HCEC 1CT (cell line): ENCODE data around the gene HSPA1A.
"Not testable (repeated sequence)": the region's sequence is repeated elsewhere in the genome, so short reads cannot be mapped to it uniquely, and the experiment has no call there.

Experiments used
- DNase-seq: peaks from one replicate; pipeline ENCODE4 v3.0.0-alpha.2; 2017

Gene HSPA1A

GRCh38 chr6:31836474-31837368 is 21.4 kb downstream of the HSPA1A start:
- peak; percentile 57 for DNase-seq

DNA sequence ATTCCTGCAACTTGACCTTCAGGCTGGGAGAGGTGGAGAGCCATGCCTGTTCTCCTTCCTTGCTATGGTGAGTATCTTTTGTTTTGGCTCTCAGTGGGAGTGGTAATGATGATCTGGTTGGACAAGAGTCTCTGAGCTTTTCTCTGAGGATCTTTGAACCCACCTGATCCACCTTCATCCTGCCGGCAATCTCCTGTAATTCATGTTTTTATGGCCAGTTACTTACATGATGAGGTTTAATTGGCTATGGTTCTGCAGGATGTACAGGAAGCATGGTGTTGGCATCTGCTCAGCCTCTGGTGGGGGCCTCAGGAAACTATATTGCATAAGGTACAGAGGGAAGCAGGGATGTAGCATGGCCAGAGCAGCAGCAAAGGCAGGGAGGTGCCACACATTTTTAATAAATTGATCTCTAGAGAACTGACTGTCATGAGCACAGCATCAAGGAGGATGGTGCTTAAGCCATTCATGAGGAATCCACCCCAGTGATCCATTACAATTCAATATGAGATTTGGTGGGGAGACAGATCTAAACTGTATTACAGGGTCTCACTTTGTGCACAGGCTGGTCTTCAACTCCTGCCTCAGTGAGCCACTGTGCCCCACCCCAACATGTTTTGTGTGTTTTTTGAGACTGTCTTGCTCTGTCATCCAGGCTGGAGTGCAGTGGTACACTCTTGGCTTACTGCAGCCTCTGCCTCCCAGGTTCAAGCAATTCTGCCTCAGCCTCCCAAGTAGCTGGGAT is 22.2 kb downstream of the HSPA1A start:
- DNase-seq: no peak

DNA sequence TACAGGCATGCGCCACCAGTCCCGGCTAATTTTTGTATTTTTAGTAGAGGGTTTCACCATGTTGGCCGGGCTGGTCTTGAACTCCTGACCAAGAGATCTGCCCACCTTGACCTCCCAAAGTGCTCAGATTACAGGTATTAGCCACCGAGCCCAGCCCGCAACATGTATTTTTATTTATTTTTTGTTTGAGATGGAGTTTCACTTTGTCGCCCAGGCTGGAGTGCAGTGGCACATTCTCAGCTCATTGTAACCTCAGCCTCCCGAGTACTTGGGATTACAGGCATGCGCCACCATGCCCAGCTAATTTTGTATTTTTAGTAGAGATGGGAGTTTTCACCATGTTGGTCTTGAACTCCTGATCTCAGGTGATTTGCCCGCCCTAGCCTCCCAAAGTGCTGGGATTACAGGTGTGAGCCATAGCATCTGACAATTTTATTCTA is 22.8 kb downstream of the HSPA1A start:
- not testable (repeated sequence) for DNase-seq

DNA sequence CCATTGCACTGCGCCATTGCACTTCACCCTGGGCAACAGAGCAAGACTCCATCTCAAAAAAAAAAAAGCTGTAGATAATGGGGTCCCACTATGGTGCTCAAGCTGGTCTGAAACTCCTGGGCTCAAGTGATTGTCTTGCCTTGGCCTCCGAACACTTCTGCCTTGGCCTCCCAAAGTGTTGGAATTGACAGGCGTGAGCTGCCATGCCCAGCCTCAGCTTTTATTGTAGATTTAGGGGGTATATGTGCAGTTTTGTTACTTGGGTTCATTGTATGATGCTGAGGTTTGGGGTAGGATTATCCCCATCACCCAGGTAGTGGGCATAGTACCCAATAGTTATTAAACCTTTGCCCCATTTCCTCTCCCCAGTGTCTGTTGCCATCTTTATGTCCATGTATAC is 23.6 kb downstream of the HSPA1A start:
- DNase-seq: no peak

- not testable (repeated sequence) for DNase-seq
Observed at GRCh38 chr6:31839779-31840126, 24.4 kb downstream of the HSPA1A start.

GRCh38 chr6:31842053-31842452 is 26.7 kb downstream of the HSPA1A start:
- no peak for DNase-seq

DNA sequence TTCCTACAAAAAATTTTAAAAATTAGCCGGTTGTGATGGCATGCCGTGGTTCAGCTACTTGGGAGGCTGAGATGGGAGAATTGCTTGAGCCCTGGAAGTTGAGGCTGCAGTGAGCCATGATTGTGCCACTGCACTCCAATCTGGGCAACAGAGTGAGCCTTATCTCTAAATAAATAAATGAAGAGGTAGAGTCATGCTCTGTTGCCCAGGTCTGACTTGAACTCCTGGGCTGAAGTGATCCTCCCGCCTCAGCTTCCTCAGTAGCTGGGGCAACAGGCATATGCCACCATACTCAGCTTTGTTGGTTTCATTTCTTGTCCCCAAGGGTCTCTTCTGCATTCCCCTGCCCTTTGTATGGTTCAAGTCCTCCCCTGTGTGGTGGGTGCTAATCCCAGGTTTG is 29.2 kb downstream of the HSPA1A start:
- no peak for DNase-seq

DNA sequence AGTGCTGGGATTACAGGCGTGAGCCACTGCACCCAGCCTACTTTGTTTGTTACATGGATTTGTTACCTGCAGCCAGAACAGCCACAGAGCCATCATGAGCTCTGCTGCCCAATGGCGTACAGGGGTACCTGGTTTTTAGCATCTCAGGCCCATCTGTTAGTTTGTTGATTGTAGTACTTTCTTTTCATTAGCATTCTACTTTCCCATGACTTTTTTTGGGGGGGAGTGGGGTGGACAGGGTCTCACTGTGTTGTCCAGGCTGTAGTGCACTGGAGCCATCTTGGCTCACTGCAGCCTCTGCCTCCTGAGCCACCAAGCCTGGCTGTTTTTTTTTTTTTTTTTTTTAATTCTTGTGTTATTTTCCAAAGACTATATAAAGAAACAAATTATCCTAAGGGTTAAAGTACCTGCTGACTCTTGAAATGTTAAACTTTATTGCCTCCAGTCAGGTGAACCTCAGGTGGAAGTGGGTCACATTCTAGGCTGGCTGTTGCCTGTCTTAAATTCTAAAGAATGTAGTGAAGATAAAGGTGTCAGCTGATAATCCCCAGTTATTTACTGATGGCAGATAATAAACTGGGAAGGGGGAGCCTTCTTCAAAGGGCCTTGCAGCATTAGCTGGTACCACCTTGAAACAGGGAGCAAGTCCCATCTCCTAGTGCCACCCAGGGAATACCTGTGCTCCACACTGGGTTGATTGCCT is 32.1 kb downstream of the HSPA1A start:
- DNase-seq: no peak

DNA sequence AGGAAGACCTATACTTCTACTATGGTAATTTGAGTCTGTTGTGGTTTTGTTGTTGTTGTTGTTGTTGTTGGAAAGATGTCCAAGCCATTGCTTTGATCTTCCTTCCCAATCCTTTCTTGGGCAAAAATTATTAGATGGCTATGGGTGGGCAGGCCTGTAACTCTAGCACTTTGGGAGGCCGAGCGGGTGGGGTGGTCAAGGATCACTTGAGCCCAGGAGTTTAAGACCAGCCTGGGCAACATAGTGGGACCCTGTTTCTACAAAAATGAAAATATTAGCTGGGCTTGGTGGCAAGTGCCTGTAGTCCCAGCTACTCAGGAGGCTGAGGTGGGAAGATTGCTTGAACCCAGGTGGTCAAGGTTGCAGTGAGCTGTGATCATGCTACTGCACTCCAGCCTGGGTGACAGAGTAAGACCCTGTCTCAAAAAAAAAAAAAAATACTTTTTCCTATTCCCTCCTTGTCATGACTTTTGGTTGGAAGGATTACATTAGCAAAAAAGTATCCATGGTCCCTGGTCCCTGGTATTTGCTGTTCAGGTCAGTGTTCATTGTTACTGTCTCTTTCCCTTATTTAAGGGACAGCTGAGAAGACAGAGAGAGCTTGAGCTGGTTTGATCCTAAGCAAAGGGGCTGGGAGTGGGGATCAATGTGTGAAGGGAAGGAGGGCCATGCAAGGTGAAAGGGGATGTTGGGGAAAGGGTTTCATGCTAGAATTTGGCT is 35.6 kb downstream of the HSPA1A start:
- no peak for DNase-seq

GRCh38 chr6:31851485-31851832 is 36.1 kb downstream of the HSPA1A start:
- no peak for DNase-seq

DNA sequence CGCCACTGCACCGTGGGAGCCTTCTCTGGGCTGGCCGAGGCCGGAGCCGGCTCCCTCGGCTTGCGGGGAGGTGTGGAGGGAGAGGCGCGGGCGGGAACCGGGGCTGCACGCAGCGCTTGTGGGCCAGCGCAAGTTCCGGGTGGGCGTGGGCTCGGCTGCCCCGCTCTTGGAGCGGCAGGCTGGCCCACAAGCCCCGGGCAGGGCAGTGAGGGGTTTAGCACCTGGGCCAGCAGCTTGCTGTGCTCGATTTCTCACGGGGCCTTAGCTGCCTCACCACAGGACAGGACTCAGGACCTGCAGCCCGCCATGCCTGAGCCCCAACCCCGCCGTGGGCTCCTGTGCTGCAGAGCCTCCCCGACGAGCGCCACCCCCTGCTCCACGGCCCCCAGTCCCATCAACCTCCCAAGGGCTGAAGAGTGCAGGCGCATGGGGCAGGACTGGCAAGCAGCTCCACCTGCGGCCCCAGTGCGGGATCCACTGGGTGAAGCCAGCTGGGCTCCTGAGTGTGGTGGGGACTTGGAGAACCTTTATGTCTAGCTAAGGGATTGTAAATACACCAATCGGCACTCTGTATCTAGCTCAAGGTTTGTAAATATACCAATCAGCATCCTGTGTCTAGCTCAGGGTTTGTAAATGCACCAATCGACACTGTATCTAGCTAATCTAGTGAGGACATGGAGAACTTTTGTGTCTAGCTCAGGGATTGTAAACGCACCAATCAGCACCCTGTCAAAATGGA is 36.8 kb downstream of the HSPA1A start:
- DNase-seq: not testable (repeated sequence)

- DNase-seq: not testable (repeated sequence)
Observed at GRCh38 chr6:31857774-31858173, 42.4 kb downstream of the HSPA1A start.

DNA sequence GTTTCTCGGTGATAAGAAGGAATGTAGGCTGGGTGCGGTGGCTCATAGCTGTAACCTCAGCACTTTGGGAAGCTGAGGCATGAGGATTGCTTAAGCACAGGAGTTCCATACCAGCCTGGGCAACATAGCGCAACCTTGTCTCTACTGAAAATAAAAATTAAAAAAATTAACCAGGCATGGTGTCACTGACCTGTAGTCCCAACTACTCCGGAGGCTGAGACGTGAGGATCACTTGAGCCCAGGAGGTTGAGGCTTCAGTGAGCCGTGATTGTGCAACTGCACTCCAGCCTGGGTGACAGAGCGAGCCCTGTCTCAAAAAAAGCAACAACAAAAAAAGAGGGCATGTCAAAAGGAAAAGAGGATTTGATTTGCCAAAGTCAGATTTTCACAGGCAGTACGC is 43.4 kb downstream of the HSPA1A start:
- DNase-seq: no peak

DNA sequence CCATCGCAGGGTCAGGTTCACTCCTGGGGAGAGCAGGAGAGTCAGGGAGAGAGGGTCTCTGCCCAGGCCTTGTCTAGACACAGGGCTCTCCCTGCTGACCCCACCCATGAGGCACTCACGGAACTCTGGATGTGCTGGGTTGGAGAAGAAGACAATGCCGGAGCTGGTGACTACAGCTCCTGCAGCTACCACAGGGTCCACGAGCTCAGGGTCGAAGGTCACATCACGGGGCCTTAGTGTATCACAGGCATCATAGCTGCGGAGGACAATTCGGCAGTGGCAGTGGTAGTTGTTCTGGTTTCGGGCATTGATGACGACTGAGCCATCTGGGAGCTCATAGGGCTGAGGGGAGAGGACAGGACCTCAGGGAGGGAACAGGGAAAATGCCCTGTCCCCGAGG is 44.6 kb downstream of the HSPA1A start:
- no peak for DNase-seq

DNA sequence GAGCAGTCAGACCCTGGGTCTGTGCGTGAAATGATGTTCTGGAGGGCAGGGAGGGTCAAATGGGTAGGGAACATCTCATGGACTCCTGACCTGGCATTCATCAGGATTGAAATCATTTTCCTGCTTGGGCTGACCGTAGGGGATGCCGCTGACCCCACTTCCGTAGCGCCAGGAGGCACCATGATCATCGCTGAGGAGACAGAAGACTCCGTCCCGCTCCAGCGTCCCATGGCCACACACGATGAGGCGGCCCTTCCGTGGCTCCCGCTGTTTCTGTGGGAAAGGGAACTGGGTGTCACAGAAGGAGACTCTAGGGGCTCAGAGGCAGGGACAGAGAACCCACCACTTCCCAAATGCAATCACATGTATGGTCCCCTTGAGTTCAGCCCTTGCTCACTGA is 45.0 kb downstream of the HSPA1A start:
- DNase-seq: no peak

DNA sequence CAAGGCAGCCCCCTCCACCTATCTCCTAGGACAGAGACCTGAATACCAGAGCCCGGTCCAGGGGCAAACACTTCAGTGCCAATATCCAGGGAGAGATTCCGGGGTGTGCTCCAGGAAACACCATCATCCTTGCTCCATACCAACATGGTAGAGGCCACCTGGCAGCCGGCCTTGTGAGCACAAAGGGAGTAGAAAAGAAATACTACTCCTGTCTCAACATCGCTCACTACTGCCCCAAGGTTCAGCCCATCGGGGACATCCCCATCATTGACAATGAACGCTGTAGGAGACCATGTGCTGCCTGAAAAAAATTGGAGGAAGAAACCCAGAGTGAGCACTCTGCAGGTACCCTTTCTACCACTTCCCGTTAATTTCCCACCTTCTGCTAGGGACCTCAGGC is 45.8 kb downstream of the HSPA1A start:
- DNase-seq: no peak

- DNase-seq: no peak
Observed at GRCh38 chr6:31861919-31862343, 46.6 kb downstream of the HSPA1A start.

DNA sequence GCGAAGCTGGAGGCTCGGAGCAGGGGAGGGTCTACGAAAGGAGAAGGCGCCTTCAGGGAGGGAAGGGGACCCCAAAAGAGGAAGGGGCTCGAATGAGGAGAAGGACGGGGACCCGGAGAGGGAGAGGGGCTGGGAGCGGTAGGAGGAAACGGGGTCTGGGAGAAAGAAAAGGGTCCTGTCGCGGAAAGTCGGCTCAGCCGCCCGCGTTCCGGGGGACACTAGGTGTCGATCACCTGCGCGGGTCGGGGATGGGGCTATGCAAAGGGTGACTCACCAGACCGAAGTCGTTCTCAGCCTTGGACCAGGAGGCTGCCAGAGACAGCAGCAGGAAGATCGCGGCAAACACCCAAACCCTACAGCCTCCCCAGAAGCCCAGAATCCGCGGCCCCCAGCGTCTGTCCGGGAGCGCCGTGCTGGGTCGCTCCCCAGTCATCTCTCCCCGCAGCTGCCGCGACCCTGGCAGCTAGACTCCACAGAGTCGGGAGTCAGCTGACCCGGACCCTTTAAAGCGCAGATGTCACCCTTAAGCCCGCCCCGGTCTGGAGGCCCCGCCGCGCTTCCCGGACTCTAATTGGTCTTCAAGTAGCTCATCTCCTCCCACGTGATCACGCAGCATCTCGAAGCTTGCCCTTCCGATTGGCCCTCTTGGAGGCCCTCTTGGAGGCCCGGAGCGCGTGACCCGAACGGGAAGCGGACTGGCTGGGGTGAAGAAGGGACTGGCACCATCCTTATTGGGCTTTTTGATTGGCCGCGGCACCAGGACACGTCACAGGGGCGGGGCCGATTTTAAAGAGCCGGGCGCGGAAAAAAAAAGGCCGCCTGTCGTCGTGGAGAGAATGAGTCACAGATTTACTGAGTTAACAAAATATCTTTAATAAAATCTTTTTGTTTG is 47.2 kb downstream of the HSPA1A start, which contains the start of gene NEU1:
TSS of gene NEU1 (minus strand) at position 478 of the 892 bp plus-strand sequence. CDS start at position 433, 45 bp downstream.
- peak; percentile 100 for DNase-seq

DNA sequence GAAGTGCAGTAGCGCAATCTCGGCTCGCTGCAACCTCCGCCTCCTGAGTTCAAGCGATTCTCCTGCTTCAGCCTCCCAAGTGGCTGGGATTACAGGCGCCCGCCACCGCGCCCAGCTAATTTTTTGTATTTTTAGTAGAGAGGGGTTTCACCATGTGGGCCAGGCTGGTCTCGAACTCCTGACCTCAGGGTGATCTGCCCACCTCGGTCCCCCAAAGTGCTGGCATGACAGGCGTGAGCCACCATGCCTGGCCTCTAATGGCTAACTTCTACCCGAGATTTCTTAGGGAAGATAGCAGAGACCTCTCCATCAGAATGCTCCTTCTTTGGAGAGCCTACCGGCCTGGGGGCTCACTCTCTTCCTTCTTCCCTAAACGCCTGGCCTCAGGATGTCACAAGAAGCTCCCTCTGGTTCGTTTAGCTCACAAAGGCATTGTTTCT is 48.8 kb downstream of the HSPA1A start:
- not testable (repeated sequence) for DNase-seq

DNA sequence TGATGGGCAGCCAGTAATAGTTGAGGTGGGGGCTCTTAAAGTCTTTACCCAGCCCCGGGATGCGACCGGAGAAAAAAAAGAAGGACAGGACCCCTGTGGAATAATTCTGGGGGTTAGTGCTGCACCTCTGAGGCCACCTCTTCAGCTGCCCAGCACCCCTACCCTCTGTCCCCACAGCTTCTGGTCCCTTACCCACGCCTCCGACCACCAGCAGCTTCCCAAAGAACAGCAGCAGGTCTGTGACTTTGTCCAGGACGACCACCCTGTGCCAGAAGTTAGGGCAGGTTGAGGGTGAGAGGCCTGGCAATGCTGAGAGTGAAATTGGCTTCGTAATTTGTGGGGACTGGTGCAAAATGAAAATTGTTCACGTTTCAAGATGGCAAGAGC is 49.5 kb downstream of the HSPA1A start:
- no peak for DNase-seq
